ENCODE data around the gene KCNH4.

The KCNH4 gene

DNA sequence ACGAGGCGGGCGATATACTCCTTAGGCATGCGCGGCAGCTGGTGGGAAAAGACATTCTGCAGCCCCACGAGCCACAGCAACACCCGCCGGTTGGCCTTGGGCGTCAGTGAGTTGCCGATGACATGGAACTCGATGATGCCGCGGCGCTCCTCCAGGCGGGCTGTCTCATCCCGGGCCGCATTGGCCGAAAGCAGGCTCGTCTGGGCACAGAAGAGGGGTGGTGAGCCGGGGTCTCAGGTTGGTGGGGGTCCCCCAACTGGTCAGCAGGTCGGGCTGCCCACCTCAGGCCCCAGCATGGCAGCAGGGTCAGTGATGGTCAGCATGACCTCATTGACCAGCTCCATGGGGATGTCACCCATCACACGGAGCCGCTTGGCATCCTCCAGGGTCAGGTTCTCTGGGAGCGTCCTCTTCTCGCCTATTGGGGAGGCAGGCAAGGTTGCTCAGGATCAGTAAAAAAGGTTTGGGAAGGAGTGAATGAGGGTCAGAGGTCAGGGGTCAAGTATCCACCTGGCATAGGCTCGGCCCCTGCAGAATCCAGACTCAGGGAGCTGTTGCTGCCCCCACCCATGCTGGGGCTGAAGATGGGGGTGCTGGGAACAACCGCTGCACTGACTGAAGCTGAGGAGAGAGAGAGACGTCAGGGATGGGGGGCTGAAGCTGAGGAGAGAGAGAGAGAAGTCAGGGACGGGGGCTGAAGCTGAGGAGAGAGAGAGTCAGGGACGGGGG lies 63.4 kb downstream of the KCNH4 start:
- DNase-seq (ENCODE audit: low read depth in 2 of 2) = no peak

DNA sequence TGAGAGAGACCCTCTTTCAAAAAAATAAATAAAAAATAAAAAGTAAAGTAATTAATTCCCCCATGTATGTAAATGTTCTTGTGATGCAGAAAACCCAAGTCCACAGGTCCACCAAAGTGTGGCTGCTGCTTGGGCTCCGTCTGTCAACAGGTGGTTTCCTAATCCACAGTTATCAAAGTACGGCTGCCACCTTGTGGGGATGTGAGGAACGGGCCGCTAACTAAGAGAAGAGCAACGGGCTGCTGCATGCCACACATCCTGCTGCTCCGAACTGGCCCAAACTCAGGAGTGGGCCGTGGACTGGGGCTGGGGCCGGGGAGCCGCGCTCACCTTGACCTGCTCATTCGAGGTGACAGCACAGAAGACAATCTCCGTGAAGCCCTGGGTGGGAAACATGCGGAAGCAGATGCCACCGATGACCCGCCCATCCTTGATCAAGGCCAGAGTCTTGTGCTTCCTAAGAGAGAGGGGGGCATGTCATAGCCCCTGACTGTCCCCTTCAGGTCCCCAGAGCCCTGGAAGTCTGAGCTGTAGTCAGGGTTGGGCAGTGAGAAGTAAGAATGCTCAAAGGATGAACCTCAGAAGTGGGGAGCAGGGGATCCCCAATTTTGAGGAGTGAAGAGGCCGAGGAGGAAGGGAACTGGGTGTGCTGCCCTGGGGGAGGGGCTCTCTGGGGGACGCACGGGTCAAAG lies 64.1 kb downstream of the KCNH4 start:
- peak; percentile 66 to 78 for DNase-seq (ENCODE audit: low read depth in 2 of 2)

DNA sequence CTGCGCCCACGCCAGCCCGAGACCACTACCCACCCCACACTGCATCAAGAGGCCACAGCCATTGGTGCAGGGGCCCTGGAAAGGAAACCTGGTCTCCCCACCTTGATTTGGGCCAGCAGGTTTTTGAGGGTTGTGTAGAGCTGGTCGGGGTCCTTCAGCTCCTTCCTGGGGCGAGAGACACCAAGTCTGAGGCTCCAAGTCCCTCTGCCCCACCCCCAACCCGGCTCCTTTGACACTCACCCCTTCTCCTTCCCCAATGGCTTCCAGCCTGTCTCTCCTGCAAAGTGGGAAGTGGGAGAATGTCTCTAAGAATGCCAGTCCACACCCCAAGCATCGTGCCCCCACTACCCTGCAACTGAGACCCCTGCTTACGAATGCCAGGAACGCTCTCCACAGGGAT lies 66.8 kb downstream of the KCNH4 start:
- DNase-seq (ENCODE audit: low read depth in 2 of 2) = no peak

DNA sequence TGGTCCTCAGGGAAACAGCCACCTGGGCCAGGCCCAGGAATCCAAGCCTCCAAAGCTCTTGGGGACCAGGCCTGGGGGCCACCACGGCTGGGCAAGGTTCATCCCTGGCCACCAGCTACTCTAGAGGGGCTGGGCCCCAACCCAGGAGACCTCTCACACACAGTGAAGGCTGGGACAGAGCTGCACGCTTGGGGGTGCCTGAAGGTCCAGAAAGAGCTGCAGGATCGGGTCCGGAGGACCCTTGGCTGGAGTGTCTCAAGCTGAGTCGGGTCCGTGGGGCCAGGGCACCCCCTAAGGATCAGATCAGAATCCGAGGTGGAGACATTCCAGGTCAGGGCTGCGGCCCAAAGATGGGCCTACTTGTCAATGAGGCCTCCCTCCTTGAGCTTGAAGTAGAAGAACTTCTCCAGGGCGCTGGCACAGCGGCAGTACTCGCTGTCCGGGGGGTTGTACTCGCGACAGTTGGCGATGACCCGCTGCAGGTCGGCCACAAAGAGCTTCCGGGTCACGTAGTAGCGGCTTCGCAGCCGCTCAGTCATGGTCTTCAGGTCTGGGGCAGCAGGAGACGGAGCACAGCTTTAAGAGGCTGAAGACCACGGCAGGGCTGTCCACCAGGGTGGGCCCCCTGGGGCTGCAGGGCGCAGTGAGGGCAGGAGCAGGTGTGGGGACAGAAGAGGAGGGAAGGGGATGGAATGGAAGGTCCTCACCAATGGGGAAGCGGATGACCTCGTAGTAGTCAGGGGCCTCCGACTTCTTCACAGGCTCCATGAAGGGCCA lies 67.5 kb downstream of the KCNH4 start:
- DNase-seq (ENCODE audit: low read depth in 2 of 2) = no peak

DNA sequence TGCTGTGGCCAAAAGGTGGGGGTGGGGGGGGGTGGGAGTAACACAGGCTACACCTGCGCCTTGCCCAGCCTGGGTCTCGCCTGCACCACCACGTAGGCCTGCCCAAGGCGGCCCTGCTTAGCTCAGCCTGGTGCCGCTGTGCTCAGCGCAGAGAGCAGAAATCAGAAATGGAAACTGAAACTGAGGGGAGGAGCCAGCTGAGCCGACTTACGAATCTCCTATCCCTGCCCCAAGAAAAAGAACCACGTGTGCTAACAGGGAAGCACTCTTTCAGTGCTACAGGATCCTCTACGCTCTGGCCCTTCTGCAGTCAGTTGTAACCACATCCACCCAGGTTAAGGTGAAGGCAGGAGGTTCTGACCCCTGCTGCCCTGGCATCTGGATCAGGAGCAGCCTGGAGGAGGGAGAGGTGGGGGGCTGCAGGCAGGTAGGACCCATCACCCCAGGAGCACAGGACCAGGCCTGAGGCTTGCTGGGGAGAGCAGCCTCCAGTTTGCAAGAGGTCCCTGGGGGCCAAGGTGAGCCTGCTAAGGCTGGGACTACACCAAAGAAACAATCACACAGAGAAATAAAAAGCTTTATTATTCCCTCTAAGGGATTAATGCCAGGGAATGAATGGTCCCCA lies 68.3 kb downstream of the KCNH4 start, which contains the start of gene DHX58:
TSS of gene DHX58 (minus strand) at position 163 of the 625 bp plus-strand sequence. CDS start 822 bp downstream, outside the sequence.
- DNase-seq (ENCODE audit: low read depth in 2 of 2) = peak; percentile 66 to 69

DNA sequence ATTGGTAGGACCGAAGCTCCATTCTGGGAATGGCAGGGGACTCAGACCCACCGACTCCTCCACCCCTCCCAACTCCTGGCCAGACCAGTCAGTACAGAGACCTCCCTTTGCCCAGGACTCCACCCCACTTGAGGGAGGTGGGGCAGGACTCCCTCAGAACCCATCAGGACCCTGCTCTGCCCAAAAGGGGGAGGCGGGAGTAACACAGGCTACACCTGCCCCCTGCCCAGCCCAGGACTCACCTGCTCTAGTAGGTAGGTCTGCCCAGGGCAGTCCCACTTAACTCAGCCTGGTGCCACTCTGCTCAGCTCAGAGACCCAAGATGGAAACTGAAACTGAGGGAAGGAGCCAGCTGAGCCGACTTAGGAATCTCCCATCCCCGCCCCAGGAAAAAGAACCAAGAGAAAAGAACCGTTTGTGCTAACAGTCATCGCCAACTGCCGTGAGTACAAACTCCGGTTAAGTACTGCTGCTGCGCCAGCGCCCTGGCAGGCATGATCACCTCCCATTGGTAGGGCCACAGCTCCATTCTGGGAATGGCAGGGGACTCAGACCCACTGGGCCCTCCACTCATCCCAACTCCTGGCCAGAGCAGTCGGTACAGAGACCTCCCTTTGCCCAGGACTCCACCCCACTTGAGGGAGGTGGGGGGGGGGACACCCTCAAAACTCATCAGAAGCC lies 68.9 kb downstream of the KCNH4 start:
- no peak for DNase-seq (ENCODE audit: low read depth in 2 of 2)

DNA sequence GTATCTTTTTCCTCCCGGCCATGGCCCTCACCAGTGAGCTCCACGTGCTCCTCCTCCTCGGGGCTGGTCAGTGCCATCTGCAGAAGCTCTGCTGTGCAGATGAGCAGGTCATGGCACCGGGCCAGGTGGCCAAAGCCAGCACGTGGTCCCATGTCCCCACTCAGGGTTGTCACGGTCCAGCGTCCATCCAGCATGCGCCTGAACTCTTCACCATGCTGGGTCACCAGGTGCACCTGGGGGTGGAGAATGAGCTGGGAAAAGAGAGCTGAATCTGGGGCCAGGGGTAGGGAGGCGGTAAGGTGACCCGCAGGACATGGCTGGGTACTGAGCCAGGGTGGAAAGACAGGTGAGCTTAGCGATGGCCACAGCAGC lies 69.7 kb downstream of the KCNH4 start:
- no peak for DNase-seq (ENCODE audit: low read depth in 2 of 2)

DNA sequence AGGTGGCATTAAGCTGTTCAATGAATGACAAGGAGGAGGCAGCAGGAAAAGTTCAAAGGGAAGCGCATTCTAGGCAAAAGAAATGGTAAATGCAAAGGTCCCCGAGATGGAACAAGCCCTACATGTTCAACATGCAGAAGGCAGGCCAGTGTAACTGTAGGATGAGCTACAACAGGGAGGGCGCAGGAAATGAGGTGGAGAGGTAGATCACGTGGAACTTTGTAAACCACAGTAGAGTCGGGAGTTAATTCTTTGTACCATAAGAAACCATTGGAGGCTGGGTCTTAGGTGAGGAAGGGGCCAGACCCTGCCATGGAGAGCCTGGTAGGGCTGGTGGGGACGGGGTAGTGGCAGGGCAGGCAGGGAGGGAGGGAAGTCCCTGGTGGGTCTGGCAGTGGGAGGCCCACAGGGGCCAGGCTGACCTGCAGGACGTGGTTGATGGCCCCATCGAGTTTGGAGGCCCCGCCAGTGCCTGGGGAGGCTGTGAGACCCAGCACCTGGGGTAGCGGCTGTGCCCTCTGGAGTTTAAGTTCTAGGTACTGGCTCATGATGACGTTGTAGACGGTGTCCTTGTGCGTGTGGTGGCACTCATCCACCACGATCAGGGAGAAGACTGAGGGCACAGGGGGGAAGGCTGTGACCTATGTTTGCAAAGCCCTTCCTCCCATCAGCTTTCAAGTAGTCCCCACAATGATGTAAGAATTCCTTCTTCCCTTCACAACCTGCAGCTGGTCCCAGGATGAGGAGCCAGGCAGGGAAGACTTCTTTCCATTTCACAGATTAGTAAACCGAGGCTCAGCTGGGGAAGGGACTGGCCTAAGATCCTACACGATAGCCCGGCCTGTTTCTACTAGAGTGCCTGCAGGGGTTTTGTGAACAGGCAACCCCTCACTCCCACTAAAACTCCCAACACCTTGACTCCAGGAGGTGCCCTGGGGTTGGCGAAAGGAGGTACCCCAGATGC lies 70.4 kb downstream of the KCNH4 start:
- DNase-seq (ENCODE audit: low read depth in 2 of 2) = no peak

DNA sequence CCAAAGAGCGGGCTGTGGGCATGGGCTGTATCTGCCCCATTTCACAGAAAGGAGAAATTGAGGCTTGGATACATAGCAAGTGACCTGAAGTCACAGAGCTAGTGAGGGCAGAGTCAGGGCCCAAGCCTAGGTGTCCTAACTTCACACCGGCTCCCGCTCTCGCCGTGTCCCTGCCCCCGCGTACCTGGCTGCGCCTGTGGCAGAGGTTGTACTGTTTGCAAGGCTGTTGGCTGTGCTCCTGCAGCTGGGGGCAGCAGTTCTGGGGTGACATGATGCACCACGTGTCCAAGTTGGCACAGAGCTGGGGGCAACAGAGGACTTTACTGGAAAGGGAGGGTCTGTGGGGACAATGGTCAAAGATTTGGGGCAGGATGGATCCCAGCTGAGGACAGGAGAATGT lies 71.9 kb downstream of the KCNH4 start:
- DNase-seq (ENCODE audit: low read depth in 2 of 2) = no peak

DNA sequence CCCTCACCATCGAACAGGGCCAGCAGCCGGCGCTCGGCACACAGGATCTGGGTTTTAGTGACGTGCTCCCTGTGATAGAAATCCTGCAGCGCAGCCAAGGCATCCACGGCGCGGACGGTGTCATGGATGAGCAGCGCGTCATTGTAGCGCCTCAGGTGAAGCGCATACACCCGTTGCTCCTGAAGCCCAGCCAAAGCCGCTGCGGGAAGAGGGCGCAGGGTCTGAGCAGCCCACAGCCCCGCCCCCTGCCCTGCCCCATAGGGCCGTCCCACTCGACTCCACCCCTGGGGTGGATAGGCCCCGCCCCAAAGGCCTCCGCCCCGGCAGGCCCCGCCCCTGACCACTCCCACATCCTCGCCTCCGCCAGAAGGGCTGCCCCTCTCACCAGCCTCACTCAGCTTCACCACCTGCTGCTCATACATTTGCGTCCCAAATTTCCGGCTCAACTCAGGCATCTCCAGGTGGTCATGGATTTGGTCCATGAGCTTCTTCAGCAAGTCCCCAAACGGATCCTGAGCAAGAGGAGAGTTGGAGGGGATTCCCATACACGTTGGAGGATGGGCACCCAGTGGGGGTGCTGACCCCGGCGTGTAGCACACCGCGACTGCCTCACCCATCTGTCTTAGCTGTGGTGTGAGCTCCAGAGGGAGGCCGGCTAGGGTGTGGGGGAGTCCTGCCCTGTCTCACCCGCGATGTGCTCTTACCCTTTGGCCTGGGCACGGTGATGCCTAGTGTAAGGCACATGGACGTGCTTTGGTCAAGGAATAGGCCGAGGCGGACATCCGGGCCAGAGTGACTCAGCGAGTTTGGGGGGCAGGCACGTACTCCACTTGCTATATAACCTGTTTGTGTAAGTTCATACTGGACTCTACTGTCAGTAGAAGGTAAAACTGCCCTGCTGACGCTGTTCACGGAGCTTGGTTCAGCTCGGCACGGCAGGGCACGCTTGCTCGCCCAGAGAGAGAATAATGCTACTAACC lies 73.1 kb downstream of the KCNH4 start:
- peak; percentile 69 to 88 for DNase-seq (ENCODE audit: low read depth in 2 of 2)

DNA sequence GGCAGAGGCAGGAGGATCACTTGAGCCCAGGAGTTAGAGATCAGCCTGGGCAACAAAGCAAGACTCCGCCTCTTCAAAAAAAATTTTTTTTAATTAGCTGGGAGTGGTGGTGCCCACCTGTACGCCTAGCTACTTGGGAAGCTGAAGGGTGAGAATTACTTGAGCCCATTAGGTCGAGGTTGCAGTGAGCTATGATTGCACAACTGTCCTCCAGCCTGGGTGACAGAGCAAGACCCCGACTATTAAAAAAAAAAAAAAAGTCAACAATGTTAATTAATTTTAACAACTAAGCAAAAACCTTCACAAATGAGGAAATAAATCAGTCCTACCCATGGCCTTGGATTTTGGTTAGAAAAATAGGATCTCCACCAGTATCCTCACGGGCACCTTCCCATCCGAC lies 73.8 kb downstream of the KCNH4 start:
- no peak for DNase-seq (ENCODE audit: low read depth in 2 of 2)
